ENCODE data around the gene DOK3. TPM values are rescaled to one million over a fixed set of nuclear protein-coding genes. Genes with fewer than 3 reads are reported as not detected.

The DOK3 gene
- total RNA-seq, 1 experiment from 2014 or later: 16.4 TPM

DNA sequence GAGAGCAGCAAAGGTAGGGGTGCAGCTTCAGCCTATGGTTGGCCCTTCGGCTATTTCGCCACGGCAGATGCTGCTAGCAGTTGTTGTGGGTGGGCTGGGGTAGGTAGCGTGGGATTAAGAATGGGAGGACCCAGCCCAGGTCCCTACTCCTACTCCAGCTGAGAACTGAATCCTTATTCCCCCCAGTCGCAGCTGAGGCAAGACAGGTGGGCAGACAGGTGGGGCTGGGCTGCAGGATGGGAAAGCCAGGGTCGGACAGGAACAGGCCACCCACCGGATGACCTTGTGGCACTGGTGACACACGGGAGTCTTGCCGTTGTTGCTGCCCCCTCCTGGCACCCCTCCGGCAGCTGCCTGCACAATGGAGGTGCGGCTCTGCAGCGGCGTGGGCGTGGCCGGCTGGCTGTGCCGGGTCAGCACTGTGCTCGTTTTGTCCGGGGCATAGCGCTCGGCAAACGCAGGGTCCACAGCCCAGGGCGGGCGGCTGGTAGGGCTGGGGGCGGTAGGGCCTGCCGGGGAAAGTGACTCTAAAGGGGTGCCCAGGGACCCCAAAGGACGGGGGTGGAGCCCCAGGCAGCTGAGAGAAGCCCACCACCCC is 20.4 kb downstream of the DOK3 start:
- no CpG with 5 or more reads among the region's 26 CpGs for WGBS (ENCODE audit: extremely low coverage, insufficient read length, low lambda C conversion rate)
- Histone ChIP-seq H2AFZ (ENCODE audit: low read length) (no peak overlapping the region), H2BK120ac (ENCODE audit: low read depth, low read length, poor library complexity, severe bottlenecking) (no peak overlapping the region), H3K4me2 (ENCODE audit: insufficient read depth, insufficient read length, low read length) (no peak overlapping the region), H4K8ac (replicated peaks; ENCODE audit: insufficient read length, low read depth, low read length) (no peak overlapping the region), H3K79me2 (ENCODE audit: insufficient read depth, low read length) (no peaks in the 10 kb centered on the region), H2AK5ac (ENCODE audit: insufficient read length, low read length) (no peak overlapping the region), H3T11ph (ENCODE audit: low read length) (no peak overlapping the region), H3K9me3 (ENCODE audit: control insufficient read depth, low read depth, low read length) (no peaks in the 10 kb centered on the region), H4K91ac (ENCODE audit: insufficient read length, low read depth, low read length) (no peak overlapping the region), H4K20me1 (ENCODE audit: control insufficient read depth, insufficient read depth, insufficient read length) (no peaks in the 10 kb centered on the region), H2BK12ac (ENCODE audit: insufficient read length, low read depth, low read length) (no peak overlapping the region), H3K27me3 (ENCODE audit: insufficient read depth, low read length) (no peaks in the 10 kb centered on the region), H3K79me1 (ENCODE audit: insufficient read depth, low read depth, low read length, poor library complexity, severe bottlenecking) (no peaks in the 10 kb centered on the region), H3K23ac (ENCODE audit: insufficient read length, low read depth, low read length) (no peak overlapping the region), H3K14ac (ENCODE audit: insufficient read depth, low read length) (no peak overlapping the region), H2BK15ac (ENCODE audit: low read depth, low read length) (no peak overlapping the region), H3K23me2 (ENCODE audit: insufficient read length, low read depth, low read length, poor library complexity, severe bottlenecking) (no peaks in the 10 kb centered on the region), H3K18ac (ENCODE audit: insufficient read length, low read depth, low read length) (no peak overlapping the region), H3K56ac (ENCODE audit: insufficient read length, low read depth, low read length) (no peak overlapping the region), H3K9ac (ENCODE audit: extremely low read depth, insufficient read length, low read length) (no peak overlapping the region), H2BK5ac (ENCODE audit: insufficient read length, low read length) (no peak overlapping the region), H3K4me1 (ENCODE audit: insufficient read depth, low read length) (no peaks in the 10 kb centered on the region; the same call in 1 of the 2 replicates), H2BK20ac (ENCODE audit: low read depth, low read length, poor library complexity, severe bottlenecking) (no peak overlapping the region), H3K4ac (ENCODE audit: low read depth, low read length) (no peak overlapping the region), H4K5ac (ENCODE audit: insufficient read length, low read depth, low read length) (no peak overlapping the region), H3K27ac (ENCODE audit: insufficient read length, low read depth, low read length) (no peak overlapping the region)
- H3K27me3 Mint-ChIP-seq (ENCODE audit: low read depth): no peaks in the 10 kb centered on the region; the same call in none of the 2 replicates
- no peaks in the 10 kb centered on the region; a peak in 1 of 5 replicates for H3K9me3 Mint-ChIP-seq
- TF ChIP-seq, protein P1, sequence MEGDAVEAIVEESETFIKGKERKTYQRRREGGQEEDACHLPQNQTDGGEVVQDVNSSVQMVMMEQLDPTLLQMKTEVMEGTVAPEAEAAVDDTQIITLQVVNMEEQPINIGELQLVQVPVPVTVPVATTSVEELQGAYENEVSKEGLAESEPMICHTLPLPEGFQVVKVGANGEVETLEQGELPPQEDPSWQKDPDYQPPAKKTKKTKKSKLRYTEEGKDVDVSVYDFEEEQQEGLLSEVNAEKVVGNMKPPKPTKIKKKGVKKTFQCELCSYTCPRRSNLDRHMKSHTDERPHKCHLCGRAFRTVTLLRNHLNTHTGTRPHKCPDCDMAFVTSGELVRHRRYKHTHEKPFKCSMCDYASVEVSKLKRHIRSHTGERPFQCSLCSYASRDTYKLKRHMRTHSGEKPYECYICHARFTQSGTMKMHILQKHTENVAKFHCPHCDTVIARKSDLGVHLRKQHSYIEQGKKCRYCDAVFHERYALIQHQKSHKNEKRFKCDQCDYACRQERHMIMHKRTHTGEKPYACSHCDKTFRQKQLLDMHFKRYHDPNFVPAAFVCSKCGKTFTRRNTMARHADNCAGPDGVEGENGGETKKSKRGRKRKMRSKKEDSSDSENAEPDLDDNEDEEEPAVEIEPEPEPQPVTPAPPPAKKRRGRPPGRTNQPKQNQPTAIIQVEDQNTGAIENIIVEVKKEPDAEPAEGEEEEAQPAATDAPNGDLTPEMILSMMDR (conservative IDR thresholded peaks at IDR 0.05): peak; percentile 30; the same call in 2 of the 3 replicates
- DNase-seq: peak; percentile 69
- no peak overlapping the region for H3K4me3 Mint-ChIP-seq
- H3K4me1 Mint-ChIP-seq: peaks cover 8 to 25% of the 10 kb centered on the region in 2 experiments
- H3K27ac Mint-ChIP-seq: 0 out of 7 replicates have a peak overlapping the region, but pooled peaks of 1 of the 3 experiments have one; percentile 28
- peaks cover 49 to 87% (median 80%) of the 10 kb centered on the region in 3 experiments for H3K36me3 Mint-ChIP-seq (ENCODE audit: insufficient read depth in 1 of 3, low read depth in 3 of 3)
